Tibial nerve (tissue), 4 donors: ENCODE measurements around the gene PRKCH. TPM values are rescaled to one million over a fixed set of nuclear protein-coding genes. Genes with fewer than 3 reads are reported as not detected.

Experiments used
- DNase-seq, 2 donors: peaks; one replicate each; pipeline ENCODE4 v3.0.0-alpha.2; 2019; ENCODE audit warnings: low spot score in 2 of 2
- H3K27ac ChIP-seq, 4 donors: fragments of 200-600 bp; sonication (generic) in 3 of 4; one replicate each; pipeline ENCODE4 v1.5.1; 2017 to 2019; ENCODE audit warnings: mild to moderate bottlenecking in 1 of 4
- H3K27me3 ChIP-seq, 2 donors: fragments of 200-600 bp; sonication (generic) in 1 of 2; one replicate each; pipeline versions ENCODE4 v1.5.1 to v1.6.0; 2017 to 2019
- H3K36me3 ChIP-seq, 3 donors: fragments of 200-600 bp; sonication (generic); one replicate each; pipeline ENCODE4 v1.5.1; 2018 to 2019
- H3K4me1 ChIP-seq, 4 donors: fragments of 200-600 bp; sonication (generic) in 3 of 4; one replicate each; pipeline ENCODE4 v1.5.1; 2017 to 2019
- H3K4me3 ChIP-seq, 4 donors: fragments of 200-600 bp; sonication (generic) in 3 of 4; one replicate each; pipeline ENCODE4 v1.5.1; 2017 to 2019; ENCODE audit warnings: mild to moderate bottlenecking in 1 of 4, moderate library complexity in 1 of 4
- H3K9me3 ChIP-seq, 4 donors: fragments of 200-600 bp; sonication (generic) in 3 of 4; one replicate each; pipeline ENCODE4 v1.5.1; 2017 to 2019
- CTCF ChIP-seq, 5 experiments: fragments of 200-600 bp in 3 of 5; fragments of 450-650 bp in 2 of 5; sonication (generic) in 3 of 5; IDR thresholded peaks; one replicate each; pipeline ENCODE4 v1.5.1; 2016 to 2019; ENCODE audit warnings: antibody characterized with exemption in 5 of 5, mild to moderate bottlenecking in 3 of 5, moderate library complexity in 2 of 5
- EP300 ChIP-seq, 2 donors: sonication (generic); formaldehyde crosslinking; IDR thresholded peaks; one replicate each; pipeline ENCODE4 v1.6.1; 2017; ENCODE audit warnings: antibody characterized with exemption in 2 of 2, mild to moderate bottlenecking in 1 of 2
- POLR2A ChIP-seq, 2 donors: fragments of 450-650 bp; IDR thresholded peaks; one replicate each; pipeline ENCODE4 v1.6.1; 2017; ENCODE audit warnings: antibody characterized with exemption in 2 of 2, mild to moderate bottlenecking in 2 of 2, moderate library complexity in 2 of 2
- WGBS, 2 donors: methylation state at CpG; one replicate each; pipeline ENCODE4 v1.1.5; 2018; 5-methylcytosine and 5-hydroxymethylcytosine counted together
- total RNA-seq, 4 donors: library from RNA; depleted of rRNA; stranded (reverse); fragments of >200 nt; gene quantifications; one replicate each; pipeline ENCODE4 v1.1.0, GENCODE V29; 2016

PRKCH gene
- total RNA-seq, 4 donors from 2014 or later, result 26.4 to 33.9 (median 29.2) TPM

- H3K4me3 ChIP-seq, result peak overlapping the region in 1 of 4 donors; percentile 62
- WGBS, 2 donors, result 71 to 73% methylated on average over 6 of the region's 6 CpGs
Observed at GRCh38 chr14:61323970-61324369, 2.6 kb downstream of the PRKCH start.

GRCh38 chr14:61325166-61325565 lies 3.8 kb downstream of the PRKCH start:
- peaks cover 0 to 6% (median 0%) of the 10 kb centered on the region in 4 donors for H3K9me3 ChIP-seq
- DNase-seq, result no peak
- TF ChIP-seq POLR2A (IDR thresholded peaks at IDR 0.05), result no peak
- TF ChIP-seq EP300 (IDR thresholded peaks at IDR 0.05), result no peak
- peaks cover 0 to 16% of the 10 kb centered on the region in 2 donors for H3K27me3 ChIP-seq
- H3K4me1 ChIP-seq, result peaks cover 0 to 32% (median 3%) of the 10 kb centered on the region in 4 donors
- no peak overlapping the region for H3K4me3 ChIP-seq
- no peak overlapping the region for H3K27ac ChIP-seq
- no peaks in the 10 kb centered on the region for H3K36me3 ChIP-seq
- 71 to 79% methylated on average over 1 of the region's 1 CpG for WGBS, 2 donors

More at GRCh38 chr14:61323970-61324369, 2.6 kb downstream of the PRKCH start:
- Histone ChIP-seq H3K9me3 (peaks cover 0 to 6% (median 0%) of the 10 kb centered on the region in 4 donors), H3K36me3 (no peaks in the 10 kb centered on the region), H3K27ac (peak overlapping the region in 3 of 4 donors; percentile 4 to 85 (median 36)), H3K27me3 (peaks cover 0 to 20% of the 10 kb centered on the region in 2 donors), H3K4me1 (peaks cover 0 to 32% (median 3%) of the 10 kb centered on the region in 4 donors)
- TF ChIP-seq EP300 (IDR thresholded peaks at IDR 0.05), result no peak
- no peak for TF ChIP-seq POLR2A (IDR thresholded peaks at IDR 0.05)
- no peak for TF ChIP-seq CTCF (IDR thresholded peaks at IDR 0.05)
- no peak for DNase-seq

GRCh38 chr14:61326146-61326545 lies 4.8 kb downstream of the PRKCH start:
- Histone ChIP-seq H3K4me1 (peaks cover 0 to 25% (median 1%) of the 10 kb centered on the region in 4 donors), H3K36me3 (no peaks in the 10 kb centered on the region), H3K4me3 (no peak overlapping the region), H3K9me3 (peaks cover 0 to 6% (median 0%) of the 10 kb centered on the region in 4 donors), H3K27me3 (peaks cover 0 to 12% of the 10 kb centered on the region in 2 donors), H3K27ac (peak overlapping the region in 2 of 4 donors; percentile 36 to 74)
- no peak for DNase-seq
- 93 to 95% methylated on average over 1 of the region's 1 CpG for WGBS, 2 donors
- no peak for TF ChIP-seq EP300 (IDR thresholded peaks at IDR 0.05)
- no peak for TF ChIP-seq CTCF (IDR thresholded peaks at IDR 0.05)
- TF ChIP-seq POLR2A (IDR thresholded peaks at IDR 0.05), result no peak

GRCh38 chr14:61326847-61327246 lies 5.5 kb downstream of the PRKCH start:
- Histone ChIP-seq H3K9me3 (peaks cover 0 to 6% (median 0%) of the 10 kb centered on the region in 4 donors), H3K4me1 (peaks cover 0 to 18% (median 0%) of the 10 kb centered on the region in 4 donors), H3K27me3 (peaks cover 0 to 7% of the 10 kb centered on the region in 2 donors), H3K27ac (peak overlapping the region in 2 of 4 donors; percentile 52 to 74), H3K4me3 (no peak overlapping the region), H3K36me3 (no peaks in the 10 kb centered on the region)
- peak; percentile 32 to 63 for DNase-seq
- TF ChIP-seq POLR2A (IDR thresholded peaks at IDR 0.05) (no peak), EP300 (IDR thresholded peaks at IDR 0.05) (peak; percentile 73 to 87)
- WGBS, 2 donors, result 13 to 29% methylated on average over 3 to 4 of the region's 4 CpGs

- no peak overlapping the region for H3K4me3 ChIP-seq
Observed at GRCh38 chr14:61328626-61329262, 7.4 kb downstream of the PRKCH start.

More at GRCh38 chr14:61328626-61329262, 7.4 kb downstream of the PRKCH start:
- peaks cover 0 to 9% (median 0%) of the 10 kb centered on the region in 4 donors for H3K4me1 ChIP-seq
- WGBS, 2 donors, result 90 to 95% methylated on average over 4 of the region's 4 CpGs
- DNase-seq, result no peak
- no peaks in the 10 kb centered on the region for H3K36me3 ChIP-seq
- no peak for TF ChIP-seq CTCF (IDR thresholded peaks at IDR 0.05)
- TF ChIP-seq POLR2A (IDR thresholded peaks at IDR 0.05), result no peak
- TF ChIP-seq EP300 (IDR thresholded peaks at IDR 0.05), result no peak
- H3K27ac ChIP-seq, result peak overlapping the region in 3 of 4 donors; percentile 38 to 60 (median 58)
- H3K9me3 ChIP-seq, result peaks cover 0 to 6% (median 0%) of the 10 kb centered on the region in 4 donors
- no peaks in the 10 kb centered on the region for H3K27me3 ChIP-seq
